NCI-H2196 treated with DMSO at 0.1 percent for 48 hours (cell line): Measurements from ENCODE around the gene ALDH16A1.
"Not testable (repeated sequence)": the region's sequence is repeated elsewhere in the genome, so short reads cannot be mapped to it uniquely, and the experiment has no call there.

Experiments
- DNase-seq: peaks from one replicate; lab custom pipeline; 2025; ENCODE audit not compliant: unreplicated experiment; lab: John Stamatoyannopoulos, UW

Gene ALDH16A1

DNA sequence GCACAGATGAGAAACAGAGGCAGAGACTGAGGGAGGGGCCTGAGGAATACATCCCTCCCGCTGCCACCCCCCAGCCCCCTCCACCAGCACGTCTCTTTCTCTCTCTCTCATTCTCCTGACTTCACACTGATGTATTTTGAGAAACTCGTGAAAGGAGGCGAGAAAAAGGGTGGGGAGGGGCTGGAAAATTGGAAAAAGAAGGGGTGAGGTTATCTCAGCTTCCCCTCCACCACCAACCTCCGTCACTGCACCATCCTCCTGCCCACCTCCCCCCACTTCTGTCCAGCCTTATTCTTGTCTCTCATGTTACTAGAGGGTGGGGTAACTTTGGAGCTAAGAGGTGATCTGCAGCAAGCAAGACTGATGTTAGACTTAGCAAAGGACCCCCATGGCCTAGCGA lies 13.2 kb upstream of the ALDH16A1 start:
- no peak for DNase-seq

DNA sequence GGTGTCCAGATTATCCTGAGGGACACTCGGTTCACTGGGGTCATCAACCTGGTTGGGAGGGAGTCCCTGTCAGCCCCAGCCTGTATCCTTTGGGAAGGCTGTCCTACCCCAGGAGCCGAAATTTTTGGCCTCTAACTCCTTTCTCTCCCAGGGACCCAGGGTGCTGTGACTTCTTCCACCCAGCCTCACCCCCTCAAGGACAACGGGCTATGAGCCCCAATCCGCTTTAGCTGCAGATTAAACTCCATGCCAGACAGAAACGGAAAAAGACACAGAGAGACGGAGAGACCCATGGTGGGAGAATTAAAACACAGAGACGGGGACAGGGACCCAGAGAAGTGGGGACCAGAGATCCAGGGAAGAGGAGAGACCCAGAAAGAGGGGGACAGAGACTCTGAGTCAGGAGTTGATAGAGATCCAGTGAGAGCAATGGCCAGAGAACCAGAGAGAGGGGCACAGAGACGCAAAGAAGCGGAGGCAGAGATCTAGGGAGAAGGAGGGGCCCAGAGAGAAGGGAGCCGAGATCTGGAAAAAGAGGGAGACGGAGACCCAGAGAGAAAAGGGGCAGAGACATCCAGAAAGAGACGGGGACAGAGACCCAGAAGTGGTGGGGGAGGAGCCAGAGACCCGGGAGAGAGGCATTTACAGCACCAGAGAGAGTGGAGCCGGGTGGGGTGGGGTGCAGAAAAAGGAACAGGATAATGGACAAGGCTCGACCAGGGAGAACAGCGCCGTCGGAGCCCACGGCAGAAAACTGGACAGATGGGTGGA lies 12.4 kb upstream of the ALDH16A1 start:
- no peak for DNase-seq

DNA sequence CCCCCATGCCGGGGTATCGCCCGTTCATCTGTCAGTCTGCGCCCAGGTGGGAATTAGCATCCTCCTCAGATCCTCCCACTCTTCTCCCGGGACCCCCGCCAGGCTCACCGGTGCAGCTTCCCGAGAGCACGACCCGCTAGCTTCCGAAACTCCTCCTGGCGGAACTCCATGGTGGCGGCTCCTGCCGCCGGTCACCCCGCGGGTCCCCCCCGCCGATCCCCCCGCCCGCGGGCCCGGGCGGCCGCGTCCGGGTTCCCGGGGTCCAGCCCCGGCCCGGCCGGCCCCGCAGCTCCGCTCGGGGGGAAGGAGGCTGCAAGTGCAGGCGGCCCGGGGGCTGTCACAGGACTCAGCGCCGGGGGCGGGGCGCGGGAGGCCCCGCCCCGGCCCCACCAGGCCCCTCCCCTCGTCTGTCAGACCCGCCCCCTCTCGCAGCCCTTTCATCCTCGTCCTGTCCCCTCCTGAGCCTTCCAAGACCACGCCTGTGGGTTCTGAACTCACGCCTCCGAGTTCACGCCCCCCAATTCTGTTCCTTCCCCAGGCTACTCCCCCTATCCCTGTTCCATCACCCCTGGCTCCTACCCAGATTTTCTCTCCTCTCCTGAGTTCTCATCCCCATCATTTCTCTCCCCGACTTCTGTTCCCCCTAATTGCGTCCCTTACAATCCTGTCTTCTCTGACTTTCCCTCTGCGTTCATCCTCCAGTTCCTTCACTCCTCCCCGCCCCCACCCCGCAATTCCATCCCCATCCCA lies 11.6 kb upstream of the ALDH16A1 start, which contains the start of gene SLC17A7:
Gene SLC17A7, minus strand, starts transcription at position 318 of the 750 bp plus-strand sequence. Its CDS starts 148 bp downstream, at position 170.
- peak; percentile 21 for DNase-seq

DNA sequence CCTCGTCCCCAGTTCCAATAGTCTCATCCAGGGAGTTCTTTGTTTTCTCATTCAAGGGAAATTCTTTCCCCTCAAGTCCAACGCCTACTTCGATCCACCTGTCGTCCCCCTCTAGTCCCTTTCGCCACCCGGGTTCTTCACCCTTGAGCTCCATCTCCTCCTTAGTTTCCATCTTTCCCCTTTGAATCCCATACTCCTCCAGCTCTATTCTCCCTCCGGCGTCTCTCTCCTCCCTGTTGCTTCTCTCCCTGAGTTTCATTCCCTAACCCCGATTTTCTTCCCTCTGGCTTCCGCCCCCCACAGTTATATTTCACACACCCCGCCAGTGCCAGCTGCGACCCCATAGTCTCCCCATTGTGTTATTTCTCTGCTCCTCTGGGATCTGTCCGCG lies 11.1 kb upstream of the ALDH16A1 start:
- no peak for DNase-seq

DNA sequence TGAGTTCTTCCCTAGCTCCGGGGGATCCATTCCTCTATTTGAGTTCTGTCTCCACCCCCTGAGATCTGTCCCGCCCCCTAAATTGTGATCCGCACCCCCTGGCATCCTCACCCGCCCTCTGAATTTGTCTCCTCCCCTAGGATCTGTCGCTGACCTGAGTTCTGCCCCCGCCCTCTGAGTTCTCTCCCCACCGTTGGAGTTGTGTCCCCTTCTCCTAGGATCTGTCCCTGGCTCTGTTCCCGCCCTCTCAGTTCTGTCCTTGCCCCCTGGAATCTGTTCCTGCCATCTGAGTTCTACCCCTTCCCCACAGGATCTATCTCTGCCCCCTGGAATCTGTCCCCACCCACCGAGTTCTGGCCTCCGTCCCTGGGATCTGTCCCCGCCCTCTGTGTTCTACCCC lies 10.7 kb upstream of the ALDH16A1 start:
- DNase-seq: peak; percentile 55

DNA sequence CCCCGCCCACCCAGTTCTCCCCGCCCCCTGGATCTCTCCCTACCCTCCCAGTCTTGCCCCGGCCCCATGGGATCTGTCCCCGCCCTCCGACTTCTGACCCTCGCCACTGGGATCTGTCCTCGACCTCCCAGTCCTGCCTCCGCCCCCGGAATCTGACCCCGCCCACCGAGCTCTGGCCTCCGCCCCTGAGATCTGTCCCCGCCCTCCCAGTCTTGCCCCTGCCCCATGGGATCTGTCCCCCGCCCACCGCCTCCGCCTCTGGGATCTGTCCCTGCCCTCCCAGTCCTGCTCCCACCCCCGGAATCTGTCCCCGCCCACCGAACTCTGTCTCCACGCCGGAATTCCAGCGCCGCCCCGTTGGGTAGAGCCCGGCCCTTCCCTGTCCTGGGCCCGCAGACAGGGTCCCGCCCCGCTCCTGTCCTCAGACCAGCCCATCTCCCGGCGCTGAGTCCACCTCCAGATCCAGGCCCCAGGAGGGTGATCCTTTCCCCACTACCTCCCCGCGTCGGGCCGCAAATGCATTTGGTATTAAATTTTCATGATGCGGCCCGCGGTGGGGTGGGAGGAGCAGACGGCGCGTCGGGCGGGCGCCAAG lies 10.2 kb upstream of the ALDH16A1 start:
- peak; percentile 86 for DNase-seq

DNA sequence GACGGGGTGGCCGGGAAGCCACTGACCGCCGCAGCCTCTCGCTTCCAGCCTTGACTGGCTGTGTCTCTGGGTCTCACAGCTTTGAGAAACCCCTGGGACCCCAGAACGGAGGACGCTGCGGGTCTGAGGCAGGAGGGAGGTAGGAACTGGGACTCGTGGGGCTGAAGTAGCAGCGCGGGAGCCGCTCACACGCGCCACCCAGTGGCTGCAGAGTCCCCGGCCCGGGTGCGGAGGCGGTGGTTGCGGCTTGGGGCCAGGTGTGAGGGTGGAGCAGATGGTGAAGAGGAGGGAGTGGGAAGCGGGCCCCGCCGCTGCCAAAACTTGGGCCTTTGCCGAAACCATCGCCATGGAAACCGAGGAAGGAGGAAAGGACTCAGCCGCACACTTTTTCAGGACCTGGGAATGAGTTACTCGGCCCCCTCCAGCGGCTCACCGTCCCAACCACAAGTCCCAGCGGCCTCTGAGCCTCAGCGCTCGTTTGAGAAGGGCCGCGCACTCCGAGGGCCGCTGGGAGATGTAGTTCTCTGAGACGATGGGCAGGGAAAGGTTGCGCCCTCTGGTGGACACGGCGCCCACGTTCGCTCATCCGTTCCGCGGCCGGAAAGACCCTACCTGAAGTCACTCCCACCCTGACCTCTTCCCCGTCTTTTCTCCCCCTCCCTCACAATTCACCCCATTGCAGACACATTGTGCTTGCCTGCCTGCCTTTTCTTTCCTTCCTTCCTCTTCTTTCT lies 9.5 kb upstream of the ALDH16A1 start:
- peak; percentile 96 for DNase-seq

DNA sequence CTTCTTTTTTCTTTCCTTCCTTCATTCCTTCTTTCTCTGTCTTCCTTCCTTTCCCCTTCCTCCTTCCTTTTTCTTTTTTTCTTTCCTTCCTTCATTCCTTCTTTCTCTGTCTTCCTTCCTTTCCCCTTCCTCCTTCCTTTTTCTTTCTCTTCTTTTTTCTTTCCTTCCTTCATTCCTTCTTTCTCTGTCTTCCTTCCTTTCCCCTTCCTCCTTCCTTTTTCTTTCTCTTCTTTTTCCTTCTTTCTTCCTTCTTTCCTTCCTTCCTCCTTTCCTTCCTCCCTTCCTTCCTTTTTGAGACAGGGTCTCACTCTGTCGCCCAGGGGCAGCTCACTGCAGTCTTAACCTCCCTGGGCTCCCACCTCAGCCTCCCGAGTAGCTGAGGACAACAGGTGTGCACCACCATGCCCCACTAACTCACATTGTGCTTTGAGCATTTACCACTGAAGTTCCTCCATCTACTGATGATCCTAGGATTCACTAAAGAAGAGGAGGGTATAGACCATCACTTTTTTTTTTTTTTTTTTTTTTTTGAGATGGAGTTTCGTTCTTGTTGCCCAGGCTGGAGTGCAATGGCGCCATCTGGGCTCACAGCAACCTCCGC lies 8.8 kb upstream of the ALDH16A1 start:
- not testable (repeated sequence) for DNase-seq

DNA sequence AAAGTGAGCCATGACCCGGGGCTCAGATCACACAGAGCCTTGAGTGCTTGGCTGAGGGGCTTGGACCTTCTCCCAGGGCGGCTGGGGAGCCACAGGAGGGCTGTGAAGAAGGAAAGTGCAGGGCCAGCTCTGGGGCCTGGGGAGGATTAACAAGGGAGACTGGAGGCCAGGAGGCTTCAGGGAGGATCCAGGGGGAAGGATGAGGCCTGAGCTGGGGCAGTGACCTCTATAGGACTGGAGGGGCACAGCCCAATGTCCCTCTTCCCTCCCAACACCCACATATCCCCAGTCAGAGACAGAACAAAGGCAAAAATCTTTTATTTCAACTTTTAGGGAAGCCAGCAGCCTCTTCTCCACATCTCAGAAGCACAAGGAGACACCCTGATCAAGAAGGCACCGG lies 7.0 kb upstream of the ALDH16A1 start:
- no peak for DNase-seq

DNA sequence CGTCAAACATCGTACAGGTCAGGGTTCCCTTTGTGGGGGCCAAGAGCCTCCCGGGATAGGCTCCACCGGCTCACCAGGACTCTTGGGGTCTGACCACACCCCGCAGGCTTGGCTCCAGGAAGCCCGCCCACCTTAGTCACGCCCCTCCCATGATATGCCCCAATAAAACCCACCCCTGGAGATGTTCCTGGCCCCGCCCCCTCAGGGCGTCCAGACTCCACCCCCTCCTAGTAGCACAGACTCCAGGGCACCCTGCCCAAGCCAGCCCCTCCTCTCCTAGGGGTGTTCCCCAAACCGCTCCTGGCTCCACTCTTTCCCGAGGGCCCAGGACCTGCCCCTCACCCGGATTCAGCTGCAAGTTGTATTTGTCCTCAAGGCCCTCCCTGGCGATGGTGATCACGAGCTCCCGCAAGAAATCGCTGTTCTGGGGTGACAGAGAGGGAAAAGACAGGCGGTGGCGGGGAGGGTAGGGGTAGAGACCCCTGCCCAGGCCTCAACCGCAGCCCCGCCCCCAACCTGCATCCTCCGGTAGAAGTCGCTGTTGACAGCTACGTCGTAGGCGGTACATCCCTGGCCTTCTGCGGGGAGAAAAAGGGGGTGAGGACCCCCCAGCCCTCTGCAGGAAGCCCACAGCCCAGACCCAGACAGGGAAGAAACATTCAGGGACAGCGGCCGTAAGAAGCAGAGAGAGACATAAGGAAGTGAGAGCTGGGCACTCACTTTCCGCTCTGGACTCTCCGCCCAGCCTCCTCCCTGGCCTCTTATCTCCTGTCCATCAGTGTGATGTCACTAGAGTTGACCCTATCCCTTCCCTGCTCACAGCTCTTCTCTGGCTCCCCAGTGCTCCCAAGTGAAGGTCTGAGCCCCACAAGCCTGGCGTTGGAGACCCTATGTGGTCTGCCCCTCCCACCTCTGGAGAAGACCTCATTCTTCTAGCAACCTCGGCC lies 5.3 kb upstream of the ALDH16A1 start:
- DNase-seq: no peak

DNA sequence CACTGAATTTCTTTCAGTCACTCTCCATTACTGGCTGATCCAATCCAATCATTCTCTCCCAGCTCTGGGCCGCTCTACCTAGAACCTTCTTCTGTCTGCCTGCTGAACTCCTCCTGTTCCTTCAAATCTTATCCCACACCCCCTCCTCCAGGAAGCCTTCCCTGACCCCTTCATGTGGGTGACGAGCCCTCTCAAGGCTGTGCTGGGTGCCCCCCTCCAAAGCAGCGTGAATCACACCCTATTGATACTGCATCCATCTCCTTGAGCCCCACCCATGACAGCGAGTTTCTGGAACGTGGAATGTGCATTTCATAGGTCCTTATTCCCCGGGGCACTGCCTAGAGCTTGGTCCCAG lies 4.6 kb upstream of the ALDH16A1 start:
- no peak for DNase-seq

DNA sequence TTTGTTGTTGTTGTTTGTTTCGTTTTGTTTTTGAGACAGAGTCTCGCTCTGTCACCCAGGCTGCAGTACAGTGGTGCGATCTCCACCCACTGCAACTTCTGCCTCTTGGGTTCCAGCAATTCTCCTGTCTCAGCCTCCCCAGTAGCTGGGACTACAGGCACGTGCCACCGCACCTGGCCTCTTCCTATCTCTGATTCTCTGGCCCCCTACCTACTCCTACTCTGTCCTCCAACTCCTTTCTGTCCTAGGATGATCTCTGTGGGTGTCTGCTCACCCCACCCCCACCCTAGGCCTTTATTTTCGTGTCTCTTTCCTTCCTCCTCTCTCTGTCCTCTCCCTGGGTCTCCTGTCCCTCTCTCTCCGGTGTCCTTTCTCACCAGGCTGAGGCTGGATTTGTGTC lies 2.6 kb upstream of the ALDH16A1 start:
- no peak for DNase-seq

DNA sequence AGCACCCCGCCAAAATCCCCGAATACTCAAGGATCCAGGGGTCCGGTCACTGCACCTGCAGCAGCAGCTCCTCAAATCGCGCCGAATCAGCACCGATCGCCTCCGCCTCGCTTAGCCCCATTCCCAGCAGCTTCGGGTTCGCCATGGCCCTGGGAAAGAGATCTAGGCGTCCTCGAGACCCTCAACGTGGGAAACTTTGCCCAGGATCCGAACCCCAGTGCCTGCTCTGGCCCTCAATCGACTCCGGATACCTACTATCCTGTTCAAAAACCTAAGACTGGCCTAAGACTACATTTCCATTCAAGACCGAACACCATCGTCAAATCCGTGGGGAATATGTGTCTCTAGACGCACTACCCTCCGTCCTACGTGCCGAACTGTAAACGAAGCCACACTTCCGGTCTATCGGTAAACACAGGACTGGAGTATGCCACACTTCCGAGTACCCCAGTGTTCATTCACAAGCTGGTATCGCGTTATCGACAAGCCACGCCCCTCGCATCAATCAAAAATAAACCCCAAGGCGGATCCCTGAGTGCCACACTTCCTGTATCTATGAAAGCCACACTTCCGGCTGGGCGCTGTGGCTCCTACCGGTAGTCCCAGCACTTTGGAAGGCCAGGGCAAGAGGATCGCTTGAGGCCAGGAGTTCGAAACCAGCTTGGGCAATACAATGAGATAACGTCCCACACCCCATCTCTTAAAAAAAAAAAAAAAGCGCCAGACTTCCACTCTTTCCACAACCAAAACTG lies 1.4 kb upstream of the ALDH16A1 start, which contains the start of gene PIH1D1:
Gene PIH1D1, minus strand, starts transcription at position 385 of the 752 bp plus-strand sequence. Its CDS starts 240 bp downstream, at position 145.
- DNase-seq: peak; percentile 99

DNA sequence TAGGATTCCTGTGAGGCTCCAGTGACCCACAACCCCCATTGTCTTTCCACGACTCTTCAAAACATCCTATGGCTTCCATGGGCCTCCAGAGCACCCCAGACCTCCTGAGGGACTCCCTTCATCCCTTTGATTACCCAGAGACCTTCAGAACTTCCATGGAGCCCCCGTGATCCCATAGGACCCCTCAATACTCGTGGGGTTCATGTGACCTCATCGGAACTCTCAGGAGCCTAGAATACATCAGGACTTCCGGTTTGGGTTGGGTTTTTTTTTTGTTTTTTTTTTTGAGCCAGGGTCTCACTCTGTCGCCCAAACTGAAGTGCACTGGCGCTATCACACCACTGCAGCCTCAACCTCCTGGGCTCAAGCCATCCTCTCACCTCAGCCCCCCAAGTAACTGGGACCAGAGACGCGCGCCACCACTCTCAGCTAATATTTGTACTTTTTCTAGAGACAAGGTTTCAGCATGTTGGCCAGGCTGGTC lies 774 bp downstream of the ALDH16A1 start:
- DNase-seq: no peak

DNA sequence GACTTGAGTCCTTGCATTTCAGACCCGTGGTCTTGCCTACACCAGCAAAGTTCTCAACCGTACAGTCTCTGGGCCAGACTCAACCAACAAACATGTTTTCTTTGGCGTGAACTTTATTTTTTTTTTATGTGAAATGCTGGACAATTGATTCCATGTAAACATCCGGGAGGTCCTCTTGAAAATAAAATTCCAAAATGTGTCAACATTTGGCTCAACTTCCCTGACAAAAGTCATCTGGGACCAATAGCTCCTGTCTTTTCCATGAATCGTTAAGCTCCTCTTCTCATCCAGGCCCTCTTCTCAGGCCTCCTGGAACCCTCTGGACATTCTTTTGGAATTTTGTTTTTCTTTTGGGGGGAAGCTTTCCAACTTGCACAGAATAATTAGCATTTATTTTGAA lies 2.7 kb downstream of the ALDH16A1 start:
- no peak for DNase-seq

DNA sequence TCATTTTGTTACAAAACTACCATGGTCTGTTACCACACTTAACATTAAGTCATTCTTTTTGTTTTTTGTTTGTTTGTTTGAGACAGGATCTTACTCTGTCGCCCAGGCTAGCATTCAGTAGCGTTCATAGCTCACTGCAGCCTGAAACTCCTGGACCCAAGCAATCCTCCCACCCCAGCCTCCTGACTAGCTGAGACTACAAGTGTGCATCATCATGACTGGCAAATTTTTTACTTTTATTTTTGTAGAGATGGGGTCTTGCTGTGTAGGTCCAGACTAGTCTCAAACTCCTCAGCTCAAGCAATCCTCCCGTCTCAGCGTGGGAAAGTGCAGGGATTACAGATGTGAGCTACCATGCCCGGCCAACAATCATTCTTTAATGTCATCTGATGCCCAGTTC lies 3.3 kb downstream of the ALDH16A1 start:
- no peak for DNase-seq

DNA sequence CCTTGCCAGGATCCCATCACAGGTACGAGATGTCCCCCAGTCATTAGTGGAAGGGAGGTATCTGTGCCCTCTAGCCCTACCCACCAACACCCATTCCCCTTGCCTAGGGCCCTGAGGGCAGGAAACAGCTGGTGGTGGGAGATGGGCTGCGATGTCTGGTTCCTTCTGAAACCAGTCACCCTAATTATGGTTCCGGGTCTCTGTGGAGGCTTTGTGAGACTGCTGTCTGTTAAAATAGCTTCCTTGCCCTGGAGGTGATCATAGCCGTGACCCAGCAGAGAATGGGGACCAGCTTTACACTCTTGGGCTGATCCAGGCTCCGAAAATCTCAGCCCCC lies 5.5 kb downstream of the ALDH16A1 start:
- no peak for DNase-seq

DNA sequence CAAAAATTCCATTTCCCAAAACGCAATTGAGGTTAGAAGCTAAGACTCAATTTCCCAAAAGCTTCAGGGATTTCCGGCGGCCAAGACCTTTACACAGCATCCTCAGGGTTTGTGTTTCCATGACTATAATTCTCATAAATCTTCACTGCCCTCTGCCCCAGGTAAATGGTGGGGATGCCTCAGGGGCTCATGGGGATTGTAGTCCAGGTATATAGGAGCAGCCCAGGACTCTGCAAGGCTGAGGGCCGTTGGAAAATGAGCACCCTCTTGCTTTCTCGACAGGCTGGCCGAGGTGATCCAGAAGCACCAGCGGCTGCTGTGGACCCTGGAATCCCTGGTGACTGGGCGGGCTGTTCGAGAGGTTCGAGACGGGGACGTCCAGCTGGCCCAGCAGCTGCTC lies 6.4 kb downstream of the ALDH16A1 start:
- DNase-seq: no peak

DNA sequence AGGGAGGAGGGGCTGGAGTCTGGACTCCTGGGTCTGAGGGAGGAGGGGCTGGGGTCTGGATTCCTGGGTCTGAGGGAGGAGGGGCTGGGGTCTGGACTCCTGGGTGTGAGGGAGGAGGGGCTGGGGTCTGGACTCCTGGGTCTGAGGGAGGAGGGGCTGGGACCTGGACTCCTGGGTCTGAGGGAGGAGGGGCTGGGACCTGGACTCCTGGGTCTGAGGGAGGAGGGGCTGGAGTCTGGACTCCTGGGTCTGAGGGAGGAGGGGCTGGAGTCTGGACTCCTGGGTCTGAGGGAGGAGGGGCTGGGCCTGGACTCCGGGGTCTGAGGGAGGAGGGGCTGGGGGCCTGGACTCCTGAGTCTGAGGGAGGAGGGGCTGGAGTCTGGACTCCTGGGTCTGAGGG lies 8.1 kb downstream of the ALDH16A1 start:
- DNase-seq: not testable (repeated sequence)
